ENCODE measurements around the gene ITGA6.
A peak's percentile ranks its signal among the peaks of the same experiment; 100 is the strongest.

The ITGA6 gene

GRCh38 chr2:172404824-172405223 lies 22.6 kb upstream of the ITGA6 start:
- Mint-ChIP-seq H3K27me3 (ENCODE audit: low read depth) (peaks cover 29% of the 10 kb centered on the region), H3K36me3 (ENCODE audit: low read depth) (no peaks in the 10 kb centered on the region), H3K27ac (no peak overlapping the region), H3K4me3 (no peak overlapping the region), H3K9me3 (no peaks in the 10 kb centered on the region), H3K4me1 (ENCODE audit: low read depth) (no peaks in the 10 kb centered on the region)

GRCh38 chr2:172405673-172406072 lies 21.7 kb upstream of the ITGA6 start:
- no peaks in the 10 kb centered on the region for H3K36me3 Mint-ChIP-seq (ENCODE audit: low read depth)
- no peak overlapping the region for H3K4me3 Mint-ChIP-seq
- peaks cover 34% of the 10 kb centered on the region for H3K27me3 Mint-ChIP-seq (ENCODE audit: low read depth)
- no peaks in the 10 kb centered on the region for H3K9me3 Mint-ChIP-seq
- H3K4me1 Mint-ChIP-seq (ENCODE audit: low read depth) = no peaks in the 10 kb centered on the region
- no peak overlapping the region for H3K27ac Mint-ChIP-seq

- Mint-ChIP-seq H3K4me1 (ENCODE audit: low read depth) (no peaks in the 10 kb centered on the region), H3K9me3 (no peaks in the 10 kb centered on the region), H3K36me3 (ENCODE audit: low read depth) (no peaks in the 10 kb centered on the region), H3K4me3 (no peak overlapping the region), H3K27me3 (ENCODE audit: low read depth) (peaks cover 40% of the 10 kb centered on the region), H3K27ac (no peak overlapping the region)
These were observed 19.1 kb upstream of the ITGA6 start for GRCh38 chr2:172408143-172408766.

GRCh38 chr2:172409042-172409441 lies 18.3 kb upstream of the ITGA6 start:
- no peak overlapping the region for H3K27ac Mint-ChIP-seq
- no peak overlapping the region for H3K4me3 Mint-ChIP-seq
- H3K9me3 Mint-ChIP-seq = no peaks in the 10 kb centered on the region
- H3K27me3 Mint-ChIP-seq (ENCODE audit: low read depth) = peaks cover 44% of the 10 kb centered on the region
- H3K36me3 Mint-ChIP-seq (ENCODE audit: low read depth) = no peaks in the 10 kb centered on the region
- no peaks in the 10 kb centered on the region for H3K4me1 Mint-ChIP-seq (ENCODE audit: low read depth)

GRCh38 chr2:172412984-172413492 lies 14.3 kb upstream of the ITGA6 start:
- H3K9me3 Mint-ChIP-seq = peaks cover 5% of the 10 kb centered on the region
- no peaks in the 10 kb centered on the region for H3K4me1 Mint-ChIP-seq (ENCODE audit: low read depth)
- no peak overlapping the region for H3K27ac Mint-ChIP-seq
- H3K27me3 Mint-ChIP-seq (ENCODE audit: low read depth) = peaks cover 33% of the 10 kb centered on the region
- no peak overlapping the region for H3K4me3 Mint-ChIP-seq
- H3K36me3 Mint-ChIP-seq (ENCODE audit: low read depth) = no peaks in the 10 kb centered on the region

- H3K9me3 Mint-ChIP-seq = peaks cover 15% of the 10 kb centered on the region
- no peak overlapping the region for H3K27ac Mint-ChIP-seq
- no peaks in the 10 kb centered on the region for H3K36me3 Mint-ChIP-seq (ENCODE audit: low read depth)
- H3K27me3 Mint-ChIP-seq (ENCODE audit: low read depth) = peaks cover 22% of the 10 kb centered on the region
- H3K4me3 Mint-ChIP-seq = no peak overlapping the region
- H3K4me1 Mint-ChIP-seq (ENCODE audit: low read depth) = no peaks in the 10 kb centered on the region
These were observed 12.1 kb upstream of the ITGA6 start for GRCh38 chr2:172415157-172415864.

GRCh38 chr2:172415865-172416183 lies 11.6 kb upstream of the ITGA6 start:
- Mint-ChIP-seq H3K4me1 (ENCODE audit: low read depth) (no peaks in the 10 kb centered on the region), H3K27me3 (ENCODE audit: low read depth) (peaks cover 23% of the 10 kb centered on the region), H3K4me3 (no peak overlapping the region), H3K9me3 (peaks cover 15% of the 10 kb centered on the region), H3K27ac (no peak overlapping the region), H3K36me3 (ENCODE audit: low read depth) (no peaks in the 10 kb centered on the region)

GRCh38 chr2:172416447-172417058 lies 10.8 kb upstream of the ITGA6 start:
- Mint-ChIP-seq H3K4me3 (no peak overlapping the region), H3K27me3 (ENCODE audit: low read depth) (peaks cover 25% of the 10 kb centered on the region), H3K4me1 (ENCODE audit: low read depth) (no peaks in the 10 kb centered on the region), H3K36me3 (ENCODE audit: low read depth) (no peaks in the 10 kb centered on the region), H3K9me3 (peaks cover 15% of the 10 kb centered on the region), H3K27ac (no peak overlapping the region)

- H3K4me3 Mint-ChIP-seq = no peak overlapping the region
- no peaks in the 10 kb centered on the region for H3K36me3 Mint-ChIP-seq (ENCODE audit: low read depth)
- peaks cover 4% of the 10 kb centered on the region for H3K4me1 Mint-ChIP-seq (ENCODE audit: low read depth)
These were observed 7.2 kb upstream of the ITGA6 start for GRCh38 chr2:172420216-172420615.

GRCh38 chr2:172423160-172423559 lies 4.2 kb upstream of the ITGA6 start:
- Mint-ChIP-seq H3K4me1 (ENCODE audit: low read depth) (peaks cover 10% of the 10 kb centered on the region), H3K9me3 (peaks cover 9% of the 10 kb centered on the region), H3K27me3 (ENCODE audit: low read depth) (peaks cover 44% of the 10 kb centered on the region), H3K4me3 (no peak overlapping the region), H3K36me3 (ENCODE audit: low read depth) (no peaks in the 10 kb centered on the region), H3K27ac (no peak overlapping the region)

More at GRCh38 chr2:172420216-172420615, 7.2 kb upstream of the ITGA6 start:
- H3K27ac Mint-ChIP-seq = no peak overlapping the region
- peaks cover 15% of the 10 kb centered on the region for H3K9me3 Mint-ChIP-seq
- H3K27me3 Mint-ChIP-seq (ENCODE audit: low read depth) = peaks cover 33% of the 10 kb centered on the region

GRCh38 chr2:172425336-172425735 lies 2.0 kb upstream of the ITGA6 start:
- peaks cover 2% of the 10 kb centered on the region for H3K36me3 Mint-ChIP-seq (ENCODE audit: low read depth)
- peaks cover 54% of the 10 kb centered on the region for H3K27me3 Mint-ChIP-seq (ENCODE audit: low read depth)
- H3K4me3 Mint-ChIP-seq = no peak overlapping the region
- no peaks in the 10 kb centered on the region for H3K9me3 Mint-ChIP-seq
- peaks cover 27% of the 10 kb centered on the region for H3K4me1 Mint-ChIP-seq (ENCODE audit: low read depth)
- H3K27ac Mint-ChIP-seq = no peak overlapping the region

- Mint-ChIP-seq H3K4me1 (ENCODE audit: low read depth) (peaks cover 37% of the 10 kb centered on the region), H3K36me3 (ENCODE audit: low read depth) (peaks cover 12% of the 10 kb centered on the region), H3K27ac (no peak overlapping the region), H3K27me3 (ENCODE audit: low read depth) (peaks cover 51% of the 10 kb centered on the region), H3K9me3 (no peaks in the 10 kb centered on the region), H3K4me3 (peak overlapping the region; percentile 71)
These were observed 641 bp upstream of the ITGA6 start for GRCh38 chr2:172426635-172427255.

- H3K36me3 Mint-ChIP-seq (ENCODE audit: low read depth) = peaks cover 15% of the 10 kb centered on the region
- no peak overlapping the region for H3K27ac Mint-ChIP-seq
- no peaks in the 10 kb centered on the region for H3K9me3 Mint-ChIP-seq
- H3K4me3 Mint-ChIP-seq = peak overlapping the region; percentile 78
- H3K4me1 Mint-ChIP-seq (ENCODE audit: low read depth) = peaks cover 46% of the 10 kb centered on the region
- H3K27me3 Mint-ChIP-seq (ENCODE audit: low read depth) = peaks cover 48% of the 10 kb centered on the region
These were observed 825 bp downstream of the ITGA6 start for GRCh38 chr2:172427990-172428831.

GRCh38 chr2:172428832-172429210 lies 1.4 kb downstream of the ITGA6 start:
- H3K4me1 Mint-ChIP-seq (ENCODE audit: low read depth) = peaks cover 50% of the 10 kb centered on the region
- no peak overlapping the region for H3K27ac Mint-ChIP-seq
- H3K27me3 Mint-ChIP-seq (ENCODE audit: low read depth) = peaks cover 43% of the 10 kb centered on the region
- no peaks in the 10 kb centered on the region for H3K9me3 Mint-ChIP-seq
- H3K36me3 Mint-ChIP-seq (ENCODE audit: low read depth) = peaks cover 19% of the 10 kb centered on the region
- H3K4me3 Mint-ChIP-seq = peak overlapping the region; percentile 78
